Measurements from ENCODE around the gene NTN4.

GRCh38 chr12:95678684-95679083 is 111.9 kb downstream of the NTN4 start:
- TF ChIP-seq CTCF (IDR thresholded peaks at IDR 0.05; ENCODE audit: low read length) (no peak), EZH2 (IDR thresholded peaks at IDR 0.05; ENCODE audit: borderline replicate concordance, low read length) (no peak)

Measured in OCI-LY1 (cell line).